Colonic mucosa (tissue), 4 donors: Measurements from ENCODE around the gene SLC2A10. TPM values are rescaled to one million over a fixed set of nuclear protein-coding genes. Genes with fewer than 3 reads are reported as not detected.
A peak's percentile ranks its signal among the peaks of the same experiment; 100 is the strongest.

Source experiments
- DNase-seq: peaks from one replicate; pipeline ENCODE4 v3.0.0-alpha.2; 2020
- H3K27ac ChIP-seq: fragments of 200-600 bp; one replicate; pipeline ENCODE4 v1.8.0; 2021
- H3K27me3 ChIP-seq: fragments of 200-600 bp; one replicate; pipeline ENCODE4 v1.8.0; 2021
- H3K36me3 ChIP-seq: fragments of 200-600 bp; one replicate; pipeline ENCODE4 v1.8.0; 2021
- H3K4me1 ChIP-seq: fragments of 200-600 bp; one replicate; pipeline ENCODE4 v1.8.0; 2021; ENCODE audit warnings: mild to moderate bottlenecking
- H3K4me3 ChIP-seq: fragments of 200-600 bp; one replicate; pipeline ENCODE4 v1.8.0; 2021
- H3K9ac ChIP-seq, 2 donors: one replicate each; pipeline ENCODE4 v1.7.0; 2013; ENCODE audit warnings: control low read depth in 2 of 2, low read depth in 2 of 2, low read length in 2 of 2
- H3K9me3 ChIP-seq: fragments of 200-600 bp; one replicate; pipeline ENCODE4 v1.8.0; 2021
- CTCF ChIP-seq: fragments of 200-600 bp; IDR thresholded peaks from one replicate; pipeline ENCODE4 v1.8.0; 2022; ENCODE audit warnings: antibody characterized with exemption, mild to moderate bottlenecking
- intact Hi-C: fragments of 100-400 bp; cut with DNase I; formaldehyde crosslinking; loops from one replicate; pipeline ENCODE4 v1.14.1; 2022
- total RNA-seq, 2 donors: library from RNA; stranded (reverse); fragmentation: NEBNext Ultra II Directional in 1 of 2; extraction: Animal tissue kit (Norgen Biotek cat#: 25700) in 1 of 2; gene quantifications; one replicate each; pipeline ENCODE4 v1.2.1, GENCODE V29; 2021
- donor health status: healthy.
- donor health status: DM: no; HTN: no; CAD: no.
- donor health status: DM: no; HTN: no; CAD: no.

The SLC2A10 gene
- total RNA-seq, 2 donors from 2014 or later, result 28.3 to 43.6 TPM

DNA sequence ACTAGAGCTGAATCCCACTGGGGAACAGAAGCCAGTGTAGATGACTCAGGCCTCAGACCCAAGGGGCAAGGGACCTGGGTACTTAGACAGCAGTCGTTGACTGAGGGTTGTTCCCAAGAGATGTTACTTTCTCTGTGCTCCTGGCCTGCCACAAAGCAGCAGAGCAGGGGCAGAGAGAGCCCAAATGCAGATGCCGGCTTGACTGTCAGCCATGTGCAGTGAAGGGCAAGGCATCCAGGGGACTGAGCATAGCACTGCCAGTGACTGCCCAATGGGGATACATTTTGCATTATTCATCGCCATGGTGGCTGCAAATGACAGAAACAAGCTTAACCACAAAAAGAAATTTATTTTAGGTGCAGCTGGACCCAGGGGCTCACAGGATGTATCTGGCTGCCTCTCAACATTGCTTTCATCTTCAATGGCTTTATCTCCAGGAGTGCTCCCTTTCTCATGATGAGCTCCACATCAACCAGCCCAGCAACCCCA is 12.6 kb upstream of the SLC2A10 start:
- Histone ChIP-seq H3K4me3 (no peak overlapping the region), H3K9ac (no peak overlapping the region), H3K27me3 (no peaks in the 10 kb centered on the region), H3K27ac (no peak overlapping the region), H3K9me3 (no peaks in the 10 kb centered on the region), H3K4me1 (no peaks in the 10 kb centered on the region), H3K36me3 (no peaks in the 10 kb centered on the region)
- no peak for DNase-seq
- intact Hi-C loops, result loop anchor here (5.0 kb wide), 1 partner anchor 175 kb away; no protein-coding TSS in a partner anchor
- TF ChIP-seq CTCF, result no peak

DNA sequence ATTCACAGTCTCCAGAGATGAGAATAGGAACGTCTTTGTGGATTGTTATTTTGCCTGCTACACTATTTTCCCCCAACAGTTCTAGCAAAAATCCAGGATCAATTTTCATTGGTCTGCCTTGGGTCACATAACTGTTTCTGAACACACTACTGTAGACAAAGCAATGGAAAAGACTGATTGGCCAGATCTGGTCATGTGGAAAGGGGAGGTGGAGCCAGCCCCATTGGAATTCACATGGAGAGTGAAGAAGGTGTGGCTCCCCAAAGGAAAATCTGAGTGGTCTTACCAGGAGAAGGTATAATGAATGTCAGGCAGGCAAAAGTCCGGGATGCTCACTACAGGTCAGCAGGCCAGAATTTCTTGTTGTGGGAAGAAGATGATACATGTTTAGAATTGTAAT is 10.7 kb upstream of the SLC2A10 start:
- Histone ChIP-seq H3K27ac (no peak overlapping the region), H3K36me3 (no peaks in the 10 kb centered on the region), H3K4me3 (no peak overlapping the region), H3K4me1 (no peaks in the 10 kb centered on the region), H3K9ac (no peak overlapping the region), H3K27me3 (no peaks in the 10 kb centered on the region), H3K9me3 (no peaks in the 10 kb centered on the region)
- TF ChIP-seq CTCF, result no peak
- no peak for DNase-seq
- intact Hi-C loops, result loop anchor here (5.0 kb wide), 1 partner anchor 176 kb away; no protein-coding TSS in a partner anchor

GRCh38 chr20:46699651-46700359 is 9.6 kb upstream of the SLC2A10 start:
- H3K27ac ChIP-seq, result no peak overlapping the region
- H3K4me1 ChIP-seq, result no peaks in the 10 kb centered on the region
- intact Hi-C loops, result loop anchor here (5.0 kb wide), 1 partner anchor 178 kb away; no protein-coding TSS in a partner anchor
- no peak for DNase-seq
- TF ChIP-seq CTCF, result peak; percentile 50
- no peak overlapping the region for H3K9ac ChIP-seq
- H3K4me3 ChIP-seq, result no peak overlapping the region
- H3K9me3 ChIP-seq, result no peaks in the 10 kb centered on the region
- no peaks in the 10 kb centered on the region for H3K36me3 ChIP-seq
- no peaks in the 10 kb centered on the region for H3K27me3 ChIP-seq

DNA sequence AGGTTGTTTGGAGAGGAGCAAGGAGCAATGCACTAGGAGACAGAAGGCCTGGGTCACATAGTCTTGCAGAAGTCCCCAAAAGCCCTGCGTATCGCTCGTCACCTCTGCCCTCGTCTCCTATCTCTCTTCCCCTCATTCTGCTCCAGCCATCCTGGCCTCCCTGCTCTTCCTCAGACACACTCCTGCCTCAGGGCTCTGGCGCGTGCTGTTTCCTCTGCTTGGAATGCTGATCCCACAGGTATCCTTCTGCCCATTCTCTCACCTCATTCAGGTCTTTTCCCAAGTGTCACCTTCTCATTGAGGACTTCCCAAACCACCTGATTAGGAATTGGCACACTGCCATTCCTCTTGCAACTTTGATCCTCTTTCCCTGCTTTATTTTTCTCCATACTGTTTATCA is 9.0 kb upstream of the SLC2A10 start:
- H3K9me3 ChIP-seq, result no peaks in the 10 kb centered on the region
- H3K36me3 ChIP-seq, result no peaks in the 10 kb centered on the region
- H3K27me3 ChIP-seq, result no peaks in the 10 kb centered on the region
- no peaks in the 10 kb centered on the region for H3K4me1 ChIP-seq
- H3K9ac ChIP-seq, result no peak overlapping the region
- H3K27ac ChIP-seq, result no peak overlapping the region
- H3K4me3 ChIP-seq, result no peak overlapping the region
- intact Hi-C loops, result no loop called here
- TF ChIP-seq CTCF, result no peak
- no peak for DNase-seq

GRCh38 chr20:46701057-46701456 is 8.4 kb upstream of the SLC2A10 start:
- Histone ChIP-seq H3K27me3 (no peaks in the 10 kb centered on the region), H3K4me1 (no peaks in the 10 kb centered on the region), H3K9me3 (no peaks in the 10 kb centered on the region), H3K4me3 (no peak overlapping the region), H3K36me3 (no peaks in the 10 kb centered on the region), H3K27ac (no peak overlapping the region), H3K9ac (no peak overlapping the region)
- no peak for DNase-seq
- no peak for TF ChIP-seq CTCF
- intact Hi-C loops, result no loop called here
